Measurements from ENCODE around the gene SPOCK3. TPM values are rescaled to one million over a fixed set of nuclear protein-coding genes. Genes with fewer than 3 reads are reported as not detected.
A peak's percentile ranks its signal among the peaks of the same experiment; 100 is the strongest.
"Not testable (repeated sequence)": the region's sequence is repeated elsewhere in the genome, so short reads cannot be mapped to it uniquely, and the experiment has no call there.

SPOCK3 gene
- total RNA-seq, 2 donors from 2014 or later: 0.12 to 0.47 TPM

DNA sequence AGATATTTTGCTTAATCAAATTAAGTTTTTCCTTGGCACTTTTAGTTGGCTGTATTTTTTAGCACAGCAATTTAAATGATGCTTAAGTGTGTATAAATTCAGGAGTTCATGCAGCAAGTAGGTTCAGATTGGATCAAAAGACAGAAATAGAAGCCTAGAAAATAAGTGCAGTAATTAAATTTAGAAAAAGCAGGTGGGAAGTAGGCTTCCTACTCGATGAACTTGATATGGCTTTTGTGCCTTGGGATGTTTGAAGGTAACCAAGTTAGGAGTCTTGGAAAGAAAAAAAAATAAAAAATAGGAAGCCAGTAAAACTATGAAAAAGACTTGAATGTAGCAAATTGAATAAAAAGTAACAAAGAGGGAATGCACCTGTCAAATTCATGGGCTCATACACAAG lies 372.3 kb downstream of the SPOCK3 start:
- ATAC-seq (no peak), DNase-seq (no peak)
- intact Hi-C loops (cut with DNase I, micrococcal nuclease): no loop called here

DNA sequence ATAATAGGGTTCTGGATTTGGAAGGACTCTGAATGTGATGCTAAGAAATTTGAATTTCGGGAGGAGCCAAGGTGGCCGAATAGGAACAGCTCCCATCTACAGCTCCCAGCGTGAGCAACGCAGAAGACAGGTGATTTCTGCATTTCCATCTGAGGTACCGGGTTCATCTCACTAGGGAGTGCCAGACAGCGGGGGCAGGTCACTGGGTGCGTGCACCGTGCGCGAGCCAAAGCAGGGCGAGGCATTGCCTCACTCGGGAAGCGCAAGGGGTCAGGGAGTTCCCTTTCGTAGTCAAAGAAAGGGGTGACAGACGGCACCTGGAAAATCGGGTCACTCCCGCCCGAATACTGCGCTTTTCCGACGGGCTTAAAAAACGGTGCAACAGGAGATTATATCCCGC lies 383.9 kb downstream of the SPOCK3 start:
- ATAC-seq; DNase-seq; intact Hi-C loops (cut with DNase I, micrococcal nuclease): not testable (repeated sequence)

DNA sequence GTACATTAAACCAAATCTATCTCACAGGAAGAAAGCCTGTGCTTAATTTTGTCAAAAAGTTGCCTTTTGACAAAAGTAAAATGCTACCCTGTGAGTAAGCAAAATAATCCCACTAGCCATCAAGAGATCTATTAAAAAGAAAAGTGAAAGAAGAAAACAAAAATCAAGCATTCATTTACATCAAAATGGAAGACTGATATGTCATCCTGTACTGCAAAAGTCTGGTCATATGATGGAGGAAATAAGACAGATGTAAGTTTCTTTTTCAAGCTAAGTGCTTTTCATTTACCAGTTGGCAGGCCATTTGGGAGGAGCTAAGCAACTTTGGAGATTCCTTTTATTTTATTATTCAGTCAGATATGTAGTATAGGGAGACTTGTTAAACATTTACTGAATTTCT lies 387.4 kb downstream of the SPOCK3 start:
- ATAC-seq: no peak
- intact Hi-C loops (cut with DNase I, micrococcal nuclease): no loop called here

GRCh38 chr4:166842795-166843261 lies 391.5 kb downstream of the SPOCK3 start:
- no peak for DNase-seq
- intact Hi-C loops (cut with DNase I, micrococcal nuclease): no loop called here
- no peak for ATAC-seq

More for the DNA sequence above, 387.4 kb downstream of the SPOCK3 start:
- DNase-seq: no peak

DNA sequence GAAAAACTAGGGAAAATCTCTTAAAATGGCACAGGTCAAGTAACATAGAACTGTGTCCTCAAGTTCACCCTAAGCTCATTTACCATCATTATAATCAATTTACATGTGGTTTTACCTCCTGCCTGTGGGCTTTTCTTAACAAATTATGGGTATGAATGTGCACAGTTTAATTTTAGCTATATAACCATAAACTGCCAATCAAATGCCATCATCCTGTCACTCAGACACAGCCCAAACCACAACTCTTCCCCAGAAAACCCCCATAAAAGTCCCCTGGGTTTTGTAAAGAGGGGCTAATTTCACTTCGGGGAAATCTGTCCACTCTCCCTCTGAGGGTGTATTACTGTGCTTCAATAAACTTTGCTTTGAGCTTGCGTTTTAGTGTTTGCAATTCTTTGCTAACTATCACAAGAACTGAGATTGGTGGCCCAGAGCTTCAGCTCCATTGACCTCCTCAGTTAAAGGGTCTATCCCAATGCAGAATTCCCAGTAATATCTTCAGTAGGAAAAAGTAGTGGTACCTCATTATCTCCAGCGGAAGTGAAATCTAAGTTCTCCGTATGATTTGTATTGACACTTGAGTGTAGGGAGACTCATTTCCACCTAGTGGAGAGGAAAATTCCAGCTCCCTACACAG lies 394.6 kb downstream of the SPOCK3 start:
- ATAC-seq: no peak
- no peak for DNase-seq
- intact Hi-C loops (cut with DNase I, micrococcal nuclease): no loop called here

GRCh38 chr4:166838975-166839614 lies 395.2 kb downstream of the SPOCK3 start:
- no peak for DNase-seq
- intact Hi-C loops (cut with DNase I, micrococcal nuclease): no loop called here
- ATAC-seq: no peak

GRCh38 chr4:166836865-166837264 lies 397.4 kb downstream of the SPOCK3 start:
- ATAC-seq: peak; percentile 99
- no peak for DNase-seq
- intact Hi-C loops (cut with DNase I, micrococcal nuclease): no loop called here

- ATAC-seq (peak; percentile 8), DNase-seq (no peak)
- intact Hi-C loops (cut with DNase I, micrococcal nuclease): no loop called here
Measured at GRCh38 chr4:166827629-166828028, 406.7 kb downstream of the SPOCK3 start.

DNA sequence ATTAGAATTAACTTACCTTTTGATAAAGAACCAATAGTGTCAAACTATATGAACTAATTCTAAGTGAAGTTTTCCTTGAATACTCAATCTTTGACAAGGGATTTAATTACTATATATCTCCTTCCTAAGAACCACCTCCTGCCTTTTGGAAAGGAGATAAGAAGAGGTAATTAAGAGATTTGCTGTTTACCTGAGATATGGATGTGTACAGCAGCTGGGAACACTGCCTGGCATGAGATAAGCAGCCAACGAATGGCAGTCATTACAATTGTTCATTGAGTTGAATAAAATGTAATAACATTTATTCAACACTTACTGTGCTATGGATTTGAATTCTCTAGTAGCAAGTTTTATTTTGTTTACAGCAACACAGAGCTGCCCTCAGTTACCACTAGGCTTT lies 407.1 kb downstream of the SPOCK3 start:
- ATAC-seq (peak; percentile 99), DNase-seq (peak; percentile 15 to 36)
- intact Hi-C loops (cut with DNase I, micrococcal nuclease): no loop called here

GRCh38 chr4:166823848-166824247 lies 410.4 kb downstream of the SPOCK3 start:
- DNase-seq (no peak), ATAC-seq (no peak)
- intact Hi-C loops (cut with DNase I, micrococcal nuclease): no loop called here

GRCh38 chr4:166823126-166823525 lies 411.2 kb downstream of the SPOCK3 start:
- intact Hi-C loops (cut with DNase I, micrococcal nuclease): no loop called here
- DNase-seq: no peak
- no peak for ATAC-seq

- DNase-seq: no peak
- intact Hi-C loops (cut with DNase I, micrococcal nuclease): no loop called here
- ATAC-seq: no peak
Measured at GRCh38 chr4:166822386-166822785, 411.9 kb downstream of the SPOCK3 start.

DNA sequence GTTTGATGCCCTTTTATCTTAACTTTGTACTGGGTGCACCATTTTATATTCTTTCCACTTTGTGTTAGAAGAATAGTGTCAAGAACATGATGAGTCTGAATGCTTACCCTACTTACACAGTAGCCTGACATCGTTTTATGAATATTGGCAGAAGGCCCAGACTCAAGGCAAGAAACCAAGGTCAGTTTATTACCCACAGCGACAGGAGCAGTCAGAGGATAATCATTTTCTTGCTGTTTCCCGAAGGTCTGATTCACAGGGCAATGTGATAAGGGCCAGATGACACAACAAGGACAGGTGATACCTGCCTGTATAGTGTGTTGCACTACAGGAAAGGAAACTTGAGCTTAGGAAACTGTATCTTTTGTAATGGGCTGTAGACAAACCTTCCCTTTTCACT lies 417.4 kb downstream of the SPOCK3 start:
- ATAC-seq: peak; percentile 100
- intact Hi-C loops (cut with DNase I, micrococcal nuclease): no loop called here
- DNase-seq: peak; percentile 28 to 72

DNA sequence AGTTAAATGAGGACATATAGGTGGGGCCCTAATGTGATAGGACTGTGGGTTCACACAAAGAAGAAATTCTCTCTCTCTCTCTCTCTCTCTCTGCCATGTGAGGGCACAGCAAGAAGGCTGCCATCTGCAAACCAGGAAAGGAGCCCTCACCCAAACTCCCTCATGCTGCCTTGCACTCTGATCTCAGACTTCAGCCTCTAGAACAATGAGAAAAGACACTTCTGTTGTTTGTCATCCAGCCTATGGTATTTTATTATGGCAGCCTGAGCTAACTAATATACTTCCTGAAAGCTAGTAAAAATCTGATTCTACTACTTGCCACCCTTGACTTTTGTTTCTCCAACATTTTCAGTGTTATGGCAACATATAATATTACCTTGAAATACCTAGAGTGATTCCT lies 425.9 kb downstream of the SPOCK3 start:
- intact Hi-C loops (cut with DNase I, micrococcal nuclease): no loop called here
- DNase-seq (no peak), ATAC-seq (peak; percentile 86)

DNA sequence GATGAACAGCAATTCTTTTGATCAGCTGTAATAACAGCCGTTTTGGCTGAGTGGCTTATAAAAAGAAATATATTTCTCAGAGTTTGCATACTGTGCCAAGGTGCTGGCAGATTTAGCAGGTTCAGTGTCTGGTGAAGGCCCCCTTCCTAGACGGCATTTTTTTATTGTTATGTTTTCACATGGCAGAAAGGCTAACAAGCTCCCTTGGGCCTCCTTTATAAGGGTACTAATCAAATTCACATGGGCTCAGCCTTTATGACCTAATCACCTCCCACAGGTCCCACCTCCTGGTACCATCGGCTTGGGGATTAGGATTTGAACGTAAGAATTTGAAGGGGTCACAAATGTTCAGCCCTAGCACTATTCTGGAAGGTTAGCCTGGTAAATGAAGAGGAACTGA lies 431.9 kb downstream of the SPOCK3 start:
- intact Hi-C loops (cut with DNase I, micrococcal nuclease): no loop called here
- DNase-seq: no peak
- no peak for ATAC-seq

- ATAC-seq (no peak), DNase-seq (no peak)
- intact Hi-C loops (cut with DNase I, micrococcal nuclease): no loop called here
Measured at GRCh38 chr4:166798126-166798525, 436.2 kb downstream of the SPOCK3 start.

DNA sequence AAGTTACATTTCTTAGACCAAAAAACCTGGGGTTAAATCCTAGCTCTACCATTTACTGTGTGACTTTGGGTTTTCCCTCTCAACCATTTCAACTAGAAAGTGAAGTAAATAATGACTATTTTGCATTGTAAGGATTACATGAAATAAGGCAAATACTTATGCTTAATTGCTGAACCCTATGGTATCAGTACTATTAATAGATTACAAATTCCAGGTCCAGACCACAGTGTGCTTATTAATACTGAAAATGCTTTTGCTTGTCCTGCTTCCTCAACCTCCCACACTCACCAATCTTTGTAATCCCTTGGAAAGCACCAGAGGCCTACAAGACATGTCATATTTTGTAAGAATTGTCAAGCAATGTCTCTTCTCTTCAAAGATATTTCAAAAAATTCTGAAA lies 456.5 kb downstream of the SPOCK3 start:
- ATAC-seq (no peak), DNase-seq (no peak)
- intact Hi-C loops (cut with DNase I, micrococcal nuclease): no loop called here

DNA sequence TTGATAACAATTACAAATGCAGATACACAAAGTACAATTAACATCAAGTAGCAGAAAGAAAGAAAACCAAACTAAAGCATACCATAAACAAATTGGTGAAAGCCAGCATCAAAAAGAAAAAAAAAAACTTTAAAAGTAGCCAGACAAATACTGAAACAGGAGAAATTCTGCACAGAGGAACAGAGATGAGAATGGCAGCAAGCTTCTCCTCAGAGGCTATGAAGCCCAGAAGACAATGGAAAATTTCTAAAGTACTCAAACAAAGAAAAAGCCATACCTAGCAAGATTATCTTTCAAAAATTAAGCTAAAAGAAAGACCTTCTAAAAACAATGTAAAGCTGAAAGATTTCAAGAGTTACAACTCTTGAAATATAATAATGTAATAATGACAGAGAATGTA lies 471.3 kb downstream of the SPOCK3 start:
- DNase-seq: no peak
- ATAC-seq: no peak
- intact Hi-C loops (cut with DNase I, micrococcal nuclease): no loop called here

DNA sequence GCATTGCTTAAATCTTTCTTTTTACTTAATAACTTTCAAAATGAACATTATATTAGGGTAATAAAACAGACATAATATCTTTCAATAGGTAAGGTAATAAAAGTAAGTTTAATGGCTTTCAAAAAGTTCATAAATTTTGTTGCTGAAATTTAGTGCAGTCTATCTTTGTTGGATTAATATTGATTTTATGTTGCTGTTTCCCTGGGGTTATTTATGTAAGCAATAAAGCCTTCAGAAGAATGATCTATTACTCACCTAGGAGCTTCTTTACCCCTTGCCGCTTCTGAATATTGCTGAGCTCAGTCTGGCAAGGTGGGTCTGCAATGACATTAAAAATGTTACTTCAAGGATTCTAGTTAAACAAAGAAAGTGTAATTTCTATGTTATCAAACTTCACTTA lies 492.6 kb downstream of the SPOCK3 start:
- DNase-seq: no peak
- intact Hi-C loops (cut with DNase I, micrococcal nuclease): no loop called here
- no peak for ATAC-seq

DNA sequence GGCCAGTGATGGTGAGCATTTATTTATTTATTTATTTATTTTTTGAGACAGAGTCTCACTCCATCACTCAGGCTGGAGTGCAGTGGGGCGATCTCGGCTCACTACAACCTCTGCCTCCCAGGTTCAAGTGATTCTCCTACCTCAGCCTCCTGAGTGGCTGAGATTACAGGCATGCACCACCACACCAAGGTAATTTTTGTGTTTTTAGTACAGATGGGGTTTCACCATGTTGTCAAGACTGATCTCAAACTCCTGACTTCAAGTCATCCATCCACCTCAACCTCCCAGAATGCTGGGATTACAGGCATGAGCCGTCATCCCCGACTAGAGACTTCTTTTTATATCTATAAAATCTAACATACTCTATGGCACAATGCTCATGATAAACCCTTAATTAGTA lies 495.1 kb downstream of the SPOCK3 start:
- ATAC-seq; DNase-seq; intact Hi-C loops (cut with DNase I, micrococcal nuclease): not testable (repeated sequence)

GRCh38 chr4:166737430-166737829 lies 496.9 kb downstream of the SPOCK3 start:
- intact Hi-C loops (cut with DNase I, micrococcal nuclease): no loop called here
- ATAC-seq (no peak), DNase-seq (no peak)
